NCI-H1105 (cell line): ENCODE results near the gene SHMT2.
"Not testable (repeated sequence)": the region's sequence is repeated elsewhere in the genome, so short reads cannot be mapped to it uniquely, and the experiment has no call there.

Experiments used
- DNase-seq: peaks from one replicate; lab custom pipeline; 2025; lab: John Stamatoyannopoulos, UW

Gene SHMT2

DNA sequence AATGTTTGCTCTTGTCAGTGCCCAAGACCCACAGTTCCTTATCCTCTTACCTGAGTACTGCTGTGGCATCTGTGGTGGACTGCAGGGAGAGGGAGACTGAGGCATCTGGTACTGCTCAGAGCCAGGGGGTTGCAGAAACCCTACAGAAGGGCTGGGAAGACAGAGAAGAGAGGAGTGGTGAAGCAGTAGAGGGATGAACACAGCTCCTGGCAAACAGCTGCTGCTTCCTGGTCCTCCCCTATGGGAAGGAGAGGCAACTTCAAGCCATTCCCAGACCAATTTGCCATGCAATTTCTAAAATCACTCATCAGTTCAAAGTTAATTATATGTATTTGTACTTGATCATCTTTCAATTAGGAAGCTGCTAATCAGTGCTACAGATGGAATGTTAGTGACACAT, 37.2 kb downstream of the SHMT2 start:
- DNase-seq = no peak

DNA sequence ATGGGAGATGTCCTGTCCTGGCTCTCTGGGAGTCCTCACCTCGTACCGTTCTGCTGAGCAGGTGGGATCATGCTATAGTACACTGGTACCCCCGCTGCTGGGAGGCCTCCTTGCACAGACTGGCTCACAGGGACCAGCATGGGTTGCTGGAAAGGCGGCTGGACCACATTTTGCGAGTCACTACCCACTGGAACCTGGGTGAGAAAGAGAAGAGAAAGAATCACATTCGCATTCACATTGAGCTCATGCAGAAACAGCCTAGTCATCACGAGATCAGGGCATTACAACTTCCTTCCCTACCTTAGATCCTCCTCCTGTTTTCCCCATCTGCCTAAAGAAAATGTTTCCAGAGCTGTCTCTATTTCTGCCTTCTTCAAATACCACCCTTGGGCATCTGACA, 38.8 kb downstream of the SHMT2 start:
- no peak for DNase-seq

DNA sequence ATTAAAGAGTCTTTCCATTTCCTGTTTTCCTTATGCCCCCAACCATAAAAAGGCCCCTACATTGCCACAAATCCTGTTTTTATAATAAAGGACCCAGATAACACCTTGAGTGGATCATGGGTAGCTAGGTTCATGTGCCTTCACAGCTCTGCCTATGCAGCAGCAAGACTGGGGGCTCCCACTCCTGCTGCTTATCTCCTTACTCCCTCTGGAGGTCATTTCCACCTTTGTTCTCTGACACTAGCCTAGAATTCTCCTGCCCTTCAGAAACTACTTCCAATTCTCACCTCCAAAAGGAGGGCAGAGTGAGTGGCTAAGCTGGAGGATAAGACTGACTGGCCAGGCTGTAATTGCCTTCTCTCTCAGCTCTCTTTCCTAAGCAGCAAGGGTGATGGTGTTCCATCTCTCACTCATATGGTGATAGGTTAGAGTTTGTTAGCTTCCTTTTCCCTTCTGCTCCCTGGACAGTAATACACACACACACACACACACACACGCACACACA, 41.5 kb downstream of the SHMT2 start:
- no peak for DNase-seq

DNA sequence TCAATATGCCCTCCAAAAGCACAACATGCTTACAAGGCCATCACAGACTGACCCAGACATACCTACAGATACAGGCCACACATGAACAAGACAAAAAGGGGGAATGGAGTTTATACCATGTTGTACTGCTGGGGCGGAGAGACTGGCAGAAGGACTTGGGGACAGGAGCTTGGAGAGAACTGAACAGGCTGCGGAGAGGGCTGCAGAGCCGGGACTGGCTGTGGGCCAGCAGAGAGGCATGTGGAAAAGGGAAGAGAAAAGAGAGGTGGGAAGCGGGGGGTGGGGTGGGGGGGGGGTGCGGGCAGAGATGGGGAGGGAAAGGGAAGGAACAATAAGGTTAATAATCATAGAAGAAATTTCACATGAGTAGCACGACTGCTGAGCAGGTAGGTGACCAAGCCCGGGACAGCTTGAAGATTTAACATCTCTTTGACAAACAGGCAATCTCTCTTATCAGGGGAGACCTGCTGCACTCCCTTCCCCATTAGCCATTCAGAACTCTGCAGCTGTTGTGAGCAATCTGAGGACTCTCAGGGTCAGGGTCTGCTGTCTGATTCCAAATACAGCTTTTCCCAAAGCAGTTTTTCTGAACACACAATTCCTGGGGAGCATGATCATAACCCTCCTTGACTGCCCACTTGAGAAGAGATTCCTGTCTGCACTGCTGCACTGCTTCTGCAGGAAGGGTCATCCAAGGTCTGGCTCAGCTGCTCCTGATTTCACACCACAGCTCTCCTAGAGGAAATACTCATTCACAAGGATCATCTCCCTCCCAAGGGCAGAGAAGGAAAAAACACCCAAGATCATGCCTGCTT, 43.0 kb downstream of the SHMT2 start:
- no peak for DNase-seq

DNA sequence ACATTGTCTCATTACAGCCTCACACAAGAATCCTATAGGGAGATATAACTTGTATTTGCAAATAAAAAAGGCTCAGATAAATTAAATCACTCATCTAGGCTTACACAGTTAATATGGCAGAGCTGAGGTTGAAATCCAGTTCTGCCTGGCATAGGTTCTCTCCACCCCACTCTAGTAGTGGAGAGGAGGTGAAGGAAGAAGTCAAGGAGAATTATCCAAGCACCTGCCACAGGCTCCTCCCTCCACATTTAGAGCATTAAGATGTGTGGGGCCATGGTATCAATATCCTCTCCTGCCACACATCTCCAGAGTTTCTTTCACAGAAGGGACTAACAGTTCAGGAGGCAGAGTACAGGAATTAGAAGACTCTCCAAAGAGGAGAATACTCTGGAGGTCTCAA, 44.0 kb downstream of the SHMT2 start:
- no peak for DNase-seq

DNA sequence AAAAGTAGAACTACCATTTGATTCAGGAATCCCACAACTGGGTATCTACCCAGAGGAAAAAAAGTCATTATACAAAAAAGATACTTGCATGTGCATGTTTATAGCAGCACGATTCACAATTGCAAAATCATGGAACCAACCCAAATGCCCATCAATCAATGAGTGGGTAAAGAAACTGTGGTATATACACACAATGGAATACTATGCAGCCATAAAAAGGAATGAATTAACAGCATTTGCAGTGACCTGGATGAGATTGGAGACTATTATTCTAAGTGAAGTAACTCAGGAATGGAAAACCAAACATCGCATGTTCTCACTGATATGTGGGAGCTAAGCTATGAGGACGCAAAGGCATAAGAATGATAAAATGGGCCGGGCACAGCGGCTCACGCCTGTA, 46.7 kb downstream of the SHMT2 start:
- not testable (repeated sequence) for DNase-seq

DNA sequence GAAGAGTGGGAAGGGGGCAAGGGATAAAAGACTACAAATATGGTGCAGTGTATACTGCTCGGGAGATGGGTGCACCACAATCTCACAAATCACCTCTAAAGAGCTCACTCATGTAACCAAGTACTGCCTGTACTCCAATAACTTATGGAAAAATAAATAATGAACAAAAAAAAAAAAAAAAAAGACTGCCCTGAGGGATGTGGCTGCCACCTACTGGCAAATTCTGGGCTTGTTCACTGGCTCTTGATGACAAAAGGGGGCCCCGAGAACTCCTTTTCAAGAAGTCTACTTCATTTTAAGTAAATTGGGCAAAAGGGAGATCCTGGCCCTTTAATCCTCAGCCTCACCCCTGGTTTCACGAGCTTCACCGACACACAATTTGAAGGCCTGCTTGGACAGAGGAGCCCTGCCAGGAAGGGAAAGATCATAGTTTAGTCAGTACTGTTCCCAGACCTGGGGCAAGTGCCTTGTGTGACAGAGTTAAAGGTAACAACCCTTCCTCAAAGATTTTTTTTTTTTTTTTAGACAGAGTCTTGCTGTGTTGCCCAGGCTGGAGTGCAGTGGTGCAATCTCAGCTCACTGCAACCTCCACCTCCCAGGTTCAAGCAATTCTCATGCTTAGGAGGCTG, 47.5 kb downstream of the SHMT2 start:
- DNase-seq = no peak

DNA sequence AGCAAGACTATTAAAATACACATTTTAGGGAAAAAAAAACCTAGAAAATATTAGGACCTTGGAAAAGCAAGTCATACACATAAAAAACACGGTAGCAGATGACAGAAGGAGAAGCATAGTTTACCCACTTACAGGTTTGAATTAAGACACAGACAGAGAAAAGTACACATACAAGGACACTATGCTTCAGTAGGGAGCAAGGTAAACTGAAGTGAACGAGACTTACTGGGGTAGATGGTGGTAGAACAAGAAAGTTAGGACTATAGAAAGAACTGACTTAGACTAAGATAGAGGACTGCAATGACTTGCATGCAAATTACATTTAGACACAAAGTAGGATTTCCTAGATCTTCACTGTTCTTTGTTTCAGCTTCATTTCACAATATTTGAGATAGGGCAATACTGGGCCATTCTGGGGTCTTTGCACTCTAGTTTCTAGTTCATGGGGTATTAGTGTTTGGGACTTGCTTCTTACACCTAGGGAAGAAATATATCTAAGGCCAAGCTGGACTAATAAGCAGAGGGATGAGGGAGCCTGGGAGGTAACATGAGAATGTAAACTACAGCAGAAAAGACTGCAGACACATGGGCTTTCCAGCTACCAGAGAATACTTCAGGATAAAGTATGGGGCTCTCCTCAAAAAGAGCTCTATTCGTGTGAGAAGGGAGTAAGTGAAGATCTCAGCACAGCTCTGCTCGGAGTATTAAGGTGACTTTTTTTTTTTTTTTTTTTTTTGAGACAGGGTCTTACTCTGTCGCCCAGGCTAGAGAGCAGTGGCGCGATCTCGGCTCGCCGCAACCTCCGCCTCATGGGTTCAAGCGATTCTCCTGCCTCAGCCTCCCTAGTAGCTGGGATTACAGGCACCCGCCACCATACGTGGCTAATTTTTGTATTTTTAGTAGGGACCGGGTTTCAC, 49.2 kb downstream of the SHMT2 start:
- no peak for DNase-seq

DNA sequence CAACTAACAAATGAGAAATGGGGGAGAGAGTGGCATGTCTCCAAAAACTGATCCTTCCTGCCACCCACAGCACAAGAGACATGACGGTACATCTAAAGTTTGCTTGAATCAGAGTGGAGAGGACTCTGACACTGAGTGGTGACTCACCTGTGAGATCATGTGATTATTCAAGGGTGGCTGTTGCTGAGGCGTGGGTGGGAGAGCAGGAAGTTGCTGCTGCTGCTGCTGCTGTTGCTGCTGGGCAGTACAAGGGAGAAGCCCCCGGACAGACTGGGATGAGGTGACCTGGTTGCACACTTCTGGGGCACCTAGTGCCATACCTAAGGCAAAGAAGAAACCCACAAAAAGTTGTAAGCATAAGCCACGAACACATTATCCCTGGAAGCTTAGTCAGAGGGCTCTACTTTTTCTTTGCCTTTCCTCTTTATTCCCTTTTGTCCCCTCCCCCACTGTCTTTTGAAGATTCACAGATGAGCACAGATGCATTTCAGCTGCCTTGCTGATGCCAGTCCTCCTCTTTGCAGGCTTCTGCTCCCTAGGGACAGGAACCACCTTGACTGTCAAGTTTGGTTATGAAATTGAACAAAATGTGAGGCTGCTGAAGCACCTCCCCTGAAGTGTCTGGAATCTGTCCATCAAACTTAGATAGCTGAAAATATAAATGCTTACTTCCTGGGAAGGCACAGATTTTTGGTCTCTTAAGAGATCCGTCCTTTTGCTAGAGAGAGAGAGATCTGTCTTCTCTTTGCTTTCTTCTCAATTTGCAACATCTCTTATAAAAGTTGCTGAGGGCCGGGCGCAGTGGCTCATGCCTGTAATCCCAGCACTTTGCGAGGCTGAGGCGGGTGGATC, 50.9 kb downstream of the SHMT2 start:
- no peak for DNase-seq

DNA sequence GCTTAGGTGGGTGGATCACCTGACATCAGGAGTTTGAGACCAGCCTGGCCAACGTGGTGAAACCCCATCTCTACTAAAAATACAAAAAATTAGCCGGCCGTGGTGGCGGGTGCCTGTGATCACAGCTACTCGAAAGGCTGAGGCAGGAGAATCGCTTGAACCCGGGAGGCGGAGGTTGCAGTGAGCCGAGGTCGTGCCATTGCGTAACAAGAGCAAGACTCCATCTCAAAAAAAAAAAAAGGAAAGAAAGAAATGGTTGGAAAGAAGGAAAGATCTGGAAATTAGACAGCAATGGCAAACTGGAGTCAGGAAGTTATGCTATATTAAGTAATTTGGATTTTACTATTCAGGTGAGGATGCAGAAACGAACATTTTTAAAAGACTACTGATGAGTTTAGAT, 52.6 kb downstream of the SHMT2 start:
- not testable (repeated sequence) for DNase-seq
